IMR-90 (cell line): Measurements from ENCODE around the gene DDN. TPM values are rescaled to one million over a fixed set of nuclear protein-coding genes. Genes with fewer than 3 reads are reported as not detected.
A peak's percentile ranks its signal among the peaks of the same experiment; 100 is the strongest.

ENCODE experiments used
- ATAC-seq: fragments of 200-7000 bp; cut with Tn5 transposase; 2 replicates; pipeline ENCODE4 v1.9.1; 2020; ENCODE audit warnings: low read depth, mild to moderate bottlenecking, moderate library complexity
- BruUV-seq: library from RNA; stranded (reverse); fragments of 400-500 nt; replicated peaks from 2 replicates; lab custom pipeline; 2021; lab: Mats Ljungman, UMichigan
- CTCF ChIA-PET: fragments of 300-600 bp; formaldehyde crosslinking; extraction: SDS; loops from one replicate; lab custom pipeline; 2021; ENCODE audit warnings: antibody characterized with exemption; lab: Yijun Ruan, JAX
- POLR2A ChIA-PET: fragments of 300-600 bp; sonication (Branson Sonifier 250); formaldehyde crosslinking; loops from one replicate; lab custom pipeline; 2022; ENCODE audit warnings: antibody characterized with exemption; ENCODE audit not compliant: unreplicated experiment; lab: Charles Lee
- DNase-seq: peaks from one replicate; pipeline ENCODE4 v3.0.0; 2013
- H2AFZ ChIP-seq: replicated peaks from 2 replicates; pipeline ENCODE3; 2013; ENCODE audit warnings: low read length, mild to moderate bottlenecking; ENCODE audit not compliant: poor library complexity
- H2AK5ac ChIP-seq: 2 replicates; pipeline ENCODE4 v1.6.1; 2013; ENCODE audit warnings: low read depth, low read length, inconsistent platforms
- H2AK9ac ChIP-seq: replicated peaks from 2 replicates; pipeline ENCODE3; 2013; ENCODE audit warnings: mild to moderate bottlenecking, low read depth, low read length, moderate library complexity; ENCODE audit not compliant: poor library complexity
- H2BK120ac ChIP-seq: 2 replicates; pipeline ENCODE4 v1.6.1; 2013; ENCODE audit warnings: low read depth, low read length, inconsistent platforms
- H2BK15ac ChIP-seq: 3 replicates; pipeline ENCODE4 v1.6.1; 2013; ENCODE audit warnings: low read depth, low read length, inconsistent platforms
- H2BK20ac ChIP-seq: 2 replicates; pipeline ENCODE4 v1.6.1; 2013; ENCODE audit warnings: low read depth, mild to moderate bottlenecking, inconsistent platforms, low read length, moderate library complexity
- H2BK5ac ChIP-seq: 2 replicates; pipeline ENCODE4 v1.6.1; 2013; ENCODE audit warnings: mild to moderate bottlenecking, low read depth, low read length, inconsistent platforms; ENCODE audit not compliant: poor library complexity, severe bottlenecking
- H3K14ac ChIP-seq: replicated peaks from 2 replicates; pipeline ENCODE4 v1.6.1; 2013; ENCODE audit warnings: low read depth, low read length, inconsistent platforms
- H3K18ac ChIP-seq: 2 replicates; pipeline ENCODE4 v1.6.1; 2013; ENCODE audit warnings: low read depth, low read length, control low read depth
- H3K23ac ChIP-seq: 2 replicates; pipeline ENCODE4 v1.6.1; 2013; ENCODE audit warnings: low read depth, low read length, inconsistent platforms
- H3K27ac ChIP-seq: 2 replicates; pipeline ENCODE4 v1.5.1; 2013; ENCODE audit warnings: mild to moderate bottlenecking, control low read depth, low read length; ENCODE audit not compliant: insufficient read depth
- H3K27me3 ChIP-seq: 2 replicates; pipeline ENCODE4 v1.6.1; 2013; ENCODE audit warnings: low read length; ENCODE audit not compliant: control insufficient read depth, insufficient read depth
- H3K36me3 ChIP-seq: 2 replicates; pipeline ENCODE4 v1.6.1; 2013; ENCODE audit warnings: low read length, mixed read lengths; ENCODE audit not compliant: control insufficient read depth, insufficient read depth
- H3K4ac ChIP-seq: 2 replicates; pipeline ENCODE4 v1.6.1; 2013; ENCODE audit warnings: low read depth, low read length, inconsistent platforms
- H3K4me1 ChIP-seq: 2 replicates; pipeline ENCODE4 v1.6.1; 2013; ENCODE audit warnings: low read length, mixed read lengths; ENCODE audit not compliant: control insufficient read depth, insufficient read depth
- H3K4me2 ChIP-seq: 2 replicates; pipeline ENCODE4 v1.6.1; 2013; ENCODE audit warnings: low read depth, mild to moderate bottlenecking, control low read depth, low read length, moderate library complexity
- H3K4me3 ChIP-seq: 2 replicates; pipeline ENCODE4 v1.5.1; 2013; ENCODE audit warnings: low read depth, mild to moderate bottlenecking, control low read depth, low read length, moderate library complexity; ENCODE audit not compliant: insufficient read depth
- H3K56ac ChIP-seq: 2 replicates; pipeline ENCODE4 v1.6.1; 2013; ENCODE audit warnings: low read length, inconsistent platforms; ENCODE audit not compliant: insufficient read depth; ENCODE audit errors: extremely low read depth
- H3K79me1 ChIP-seq, 2 experiments: 2 replicates each; pipeline ENCODE4 v1.6.1; 2013; ENCODE audit warnings: low read length in 2 of 2, inconsistent platforms in 1 of 2, low read depth in 1 of 2
- H3K9ac ChIP-seq: 2 replicates; pipeline ENCODE4 v1.6.1; 2013; ENCODE audit warnings: low read depth, low read length, control low read depth
- H3K9me1 ChIP-seq: 2 replicates; pipeline ENCODE4 v1.6.1; 2013; ENCODE audit warnings: low read length, inconsistent platforms; ENCODE audit not compliant: insufficient read depth
- H3K9me3 ChIP-seq: 2 replicates; pipeline ENCODE4 v1.6.1; 2013; ENCODE audit warnings: low read length; ENCODE audit not compliant: control insufficient read depth, insufficient read depth
- H4K20me1 ChIP-seq: 2 replicates; pipeline ENCODE4 v1.6.1; 2013; ENCODE audit warnings: low read length, inconsistent platforms; ENCODE audit not compliant: insufficient read depth
- H4K5ac ChIP-seq: 2 replicates; pipeline ENCODE4 v1.6.1; 2013; ENCODE audit warnings: mild to moderate bottlenecking, low read depth, low read length, control low read depth
- H4K8ac ChIP-seq, 2 experiments: 2 replicates each; pipeline ENCODE4 v1.6.1; 2013; ENCODE audit warnings: low read depth in 2 of 2, low read length in 2 of 2, control low read depth in 1 of 2, inconsistent platforms in 1 of 2
- H4K91ac ChIP-seq: 2 replicates; pipeline ENCODE4 v1.6.1; 2013; ENCODE audit warnings: low read depth, low read length, inconsistent platforms; ENCODE audit not compliant: insufficient read depth
- BHLHE40 ChIP-seq: fragments of 150-350 bp; IDR thresholded peaks from 2 replicates; pipeline ENCODE4 v1.6.1; 2016; ENCODE audit warnings: mild to moderate bottlenecking, low read depth, low read length
- CEBPB ChIP-seq: IDR thresholded peaks from 2 replicates; pipeline ENCODE4 v1.6.1; 2012; ENCODE audit warnings: low read depth, low read length, improper control_type of control experiment
- FOS ChIP-seq: fragments of 150-350 bp; IDR thresholded peaks from 2 replicates; pipeline ENCODE4 v1.6.1; 2016; ENCODE audit warnings: low read depth, low read length
- MAFK ChIP-seq: IDR thresholded peaks from 2 replicates; pipeline ENCODE4 v1.6.1; 2012; ENCODE audit warnings: low read depth, low read length, improper control_type of control experiment
- MAZ ChIP-seq: IDR thresholded peaks from 2 replicates; pipeline ENCODE4 v1.6.1; 2012; ENCODE audit warnings: low read depth, mild to moderate bottlenecking, low read length, improper control_type of control experiment, moderate library complexity, borderline replicate concordance
- MXI1 ChIP-seq: IDR thresholded peaks from 2 replicates; pipeline ENCODE4 v1.6.1; 2012; ENCODE audit warnings: low read depth, mild to moderate bottlenecking, low read length, moderate library complexity, borderline replicate concordance
- POLR2A ChIP-seq: IDR thresholded peaks from 2 replicates; pipeline ENCODE4 v1.6.1; 2012; ENCODE audit warnings: mild to moderate bottlenecking, low read depth, low read length
- RAD21 ChIP-seq: IDR thresholded peaks from 2 replicates; pipeline ENCODE4 v1.6.1; 2012; ENCODE audit warnings: low read length, improper control_type of control experiment
- RCOR1 ChIP-seq: IDR thresholded peaks from 2 replicates; pipeline ENCODE4 v1.6.1; 2012; ENCODE audit warnings: mild to moderate bottlenecking, low read length, improper control_type of control experiment; ENCODE audit not compliant: insufficient replicate concordance
- RFX5 ChIP-seq: IDR thresholded peaks from 2 replicates; pipeline ENCODE4 v1.8.0; 2012; ENCODE audit warnings: low read depth, mild to moderate bottlenecking, low read length, moderate library complexity
- SMC3 ChIP-seq: fragments of 150-350 bp; IDR thresholded peaks from 2 replicates; pipeline ENCODE4 v1.6.1; 2016; ENCODE audit warnings: low read depth, mild to moderate bottlenecking, antibody characterized with exemption, low read length, moderate library complexity
- WGBS, 2 experiments: methylation state at CpG; one replicate each; pipeline versions ENCODE4 v1.1.5 to v1.1.7; 2013; ENCODE audit warnings: missing lambda C conversion rate in 2 of 2; ENCODE audit not compliant: insufficient read length in 1 of 2; ENCODE audit errors: extremely low coverage in 2 of 2; 5-methylcytosine and 5-hydroxymethylcytosine counted together
- dilution Hi-C: fragments of 300-500 bp; cut with HindIII; formaldehyde crosslinking; loops from one replicate; pipeline ENCODE4 v1.14.3; 2018; ENCODE audit warnings: low sequenced_read_pairs; ENCODE audit not compliant: unreplicated experiment
- in situ Hi-C: fragments of 300-500 bp; cut with MboI; formaldehyde crosslinking; loops from 3 replicates; pipeline ENCODE4 v1.14.3; 2019; ENCODE audit warnings: low sequenced_read_pairs, inconsistent platforms, mixed read lengths
- intact Hi-C: fragments of 100-400 bp; cut with micrococcal nuclease; formaldehyde crosslinking; loops from 2 replicates; pipeline ENCODE4 v1.10.0; 2022
- polyA plus RNA-seq, 3 experiments: library from polyadenylated mRNA; depleted of rRNA; stranded (reverse); fragments of >200 nt; gene quantifications; 2 replicates each; pipeline ENCODE4 v1.2.3, GENCODE V29; 2012; ENCODE audit warnings: low replicate concordance in 1 of 3
- total RNA-seq: library from RNA; depleted of rRNA; stranded (reverse); fragments of >200 nt; gene quantifications from 2 replicates; pipeline ENCODE4 v1.2.3, GENCODE V29; 2012
- TF ChIP-seq, protein P1 (sequence below): fragments of 150-350 bp; IDR thresholded peaks from 2 replicates; pipeline ENCODE4 v1.6.1; 2017; ENCODE audit warnings: mild to moderate bottlenecking, antibody characterized with exemption, low read length, low read depth
- TF ChIP-seq, protein P2 (sequence below): conservative IDR thresholded peaks from 2 replicates; pipeline ENCODE4 v1.5.1; 2012; ENCODE audit warnings: mild to moderate bottlenecking, low read depth, low read length, improper control_type of control experiment
- TF ChIP-seq, protein P3 (sequence below): fragments of 150-350 bp; IDR thresholded peaks from 2 replicates; pipeline ENCODE4 v1.6.1; 2016; ENCODE audit warnings: low read depth, mild to moderate bottlenecking, low read length, moderate library complexity, borderline replicate concordance

The DDN gene
- total and polyA plus RNA-seq, 2 of the 4 experiments (the other 2 are of a cell fraction): 0.18 to 0.21 TPM

DNA sequence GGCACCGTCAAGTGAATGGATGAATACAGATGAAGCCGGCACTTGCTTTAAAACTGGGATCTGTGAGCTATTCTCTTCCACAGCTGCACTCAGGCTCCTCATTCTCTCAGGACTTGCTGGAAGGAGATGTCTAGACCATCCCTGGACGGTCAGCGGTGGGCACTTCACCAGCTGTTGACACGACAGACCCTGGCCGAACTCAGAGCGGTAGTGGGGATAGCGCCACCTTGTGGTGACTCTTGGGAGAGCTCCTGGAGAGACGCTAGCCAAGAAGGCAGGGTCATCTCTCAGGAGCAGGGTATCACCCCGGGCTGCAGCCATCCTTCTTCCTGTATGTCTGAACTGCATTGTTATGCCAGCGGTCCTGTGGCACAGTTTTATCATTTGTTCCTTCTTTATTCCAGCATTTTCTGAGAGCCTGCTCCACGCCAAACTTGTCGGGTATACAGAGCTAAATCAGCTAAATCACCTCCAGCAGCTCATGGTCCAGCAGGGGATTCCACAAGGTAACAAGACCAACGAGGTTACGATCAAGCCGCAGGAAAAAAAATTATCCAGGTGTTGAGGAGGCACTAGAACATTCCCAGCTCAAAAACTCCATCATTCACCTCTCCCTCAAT, 11.0 kb downstream of the DDN start:
- peak; percentile 37 for DNase-seq
- ATAC-seq: peak; percentile 79
- CTCF ChIA-PET: interaction anchor here (0.5 to 2.4 kb wide), 12 partner anchors 8 to 657 kb away, joined by 3 to 17 read pairs (median 6); partner anchors contain the start of genes DDX23 and WNT1
- no peak overlapping the region for H4K8ac ChIP-seq
- H4K5ac ChIP-seq: no peak overlapping the region
- H3K27ac ChIP-seq: no peak overlapping the region
- no peak overlapping the region for H3K18ac ChIP-seq
- H3K79me1 ChIP-seq: no peaks in the 10 kb centered on the region
- H3K27me3 ChIP-seq: peaks cover 77% of the 10 kb centered on the region
- no peak overlapping the region for H2BK15ac ChIP-seq
- H3K14ac ChIP-seq: no peak overlapping the region
- H3K9ac ChIP-seq: no peak overlapping the region
- H4K91ac ChIP-seq: no peak overlapping the region
- WGBS, 2 experiments: 27% methylated on average over 6 of the region's 16 CpGs; no CpG with 5 or more reads in 1 of the 2 experiments
- no peak overlapping the region for H3K4me3 ChIP-seq
- TF ChIP-seq SMC3: peak; percentile 55
- TF ChIP-seq, protein P1, sequence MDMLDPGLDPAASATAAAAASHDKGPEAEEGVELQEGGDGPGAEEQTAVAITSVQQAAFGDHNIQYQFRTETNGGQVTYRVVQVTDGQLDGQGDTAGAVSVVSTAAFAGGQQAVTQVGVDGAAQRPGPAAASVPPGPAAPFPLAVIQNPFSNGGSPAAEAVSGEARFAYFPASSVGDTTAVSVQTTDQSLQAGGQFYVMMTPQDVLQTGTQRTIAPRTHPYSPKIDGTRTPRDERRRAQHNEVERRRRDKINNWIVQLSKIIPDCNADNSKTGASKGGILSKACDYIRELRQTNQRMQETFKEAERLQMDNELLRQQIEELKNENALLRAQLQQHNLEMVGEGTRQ: no peak
- no peak for TF ChIP-seq RFX5
- TF ChIP-seq POLR2A: no peak
- TF ChIP-seq, protein P2, sequence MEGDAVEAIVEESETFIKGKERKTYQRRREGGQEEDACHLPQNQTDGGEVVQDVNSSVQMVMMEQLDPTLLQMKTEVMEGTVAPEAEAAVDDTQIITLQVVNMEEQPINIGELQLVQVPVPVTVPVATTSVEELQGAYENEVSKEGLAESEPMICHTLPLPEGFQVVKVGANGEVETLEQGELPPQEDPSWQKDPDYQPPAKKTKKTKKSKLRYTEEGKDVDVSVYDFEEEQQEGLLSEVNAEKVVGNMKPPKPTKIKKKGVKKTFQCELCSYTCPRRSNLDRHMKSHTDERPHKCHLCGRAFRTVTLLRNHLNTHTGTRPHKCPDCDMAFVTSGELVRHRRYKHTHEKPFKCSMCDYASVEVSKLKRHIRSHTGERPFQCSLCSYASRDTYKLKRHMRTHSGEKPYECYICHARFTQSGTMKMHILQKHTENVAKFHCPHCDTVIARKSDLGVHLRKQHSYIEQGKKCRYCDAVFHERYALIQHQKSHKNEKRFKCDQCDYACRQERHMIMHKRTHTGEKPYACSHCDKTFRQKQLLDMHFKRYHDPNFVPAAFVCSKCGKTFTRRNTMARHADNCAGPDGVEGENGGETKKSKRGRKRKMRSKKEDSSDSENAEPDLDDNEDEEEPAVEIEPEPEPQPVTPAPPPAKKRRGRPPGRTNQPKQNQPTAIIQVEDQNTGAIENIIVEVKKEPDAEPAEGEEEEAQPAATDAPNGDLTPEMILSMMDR: peak; percentile 70
- TF ChIP-seq, protein P3, sequence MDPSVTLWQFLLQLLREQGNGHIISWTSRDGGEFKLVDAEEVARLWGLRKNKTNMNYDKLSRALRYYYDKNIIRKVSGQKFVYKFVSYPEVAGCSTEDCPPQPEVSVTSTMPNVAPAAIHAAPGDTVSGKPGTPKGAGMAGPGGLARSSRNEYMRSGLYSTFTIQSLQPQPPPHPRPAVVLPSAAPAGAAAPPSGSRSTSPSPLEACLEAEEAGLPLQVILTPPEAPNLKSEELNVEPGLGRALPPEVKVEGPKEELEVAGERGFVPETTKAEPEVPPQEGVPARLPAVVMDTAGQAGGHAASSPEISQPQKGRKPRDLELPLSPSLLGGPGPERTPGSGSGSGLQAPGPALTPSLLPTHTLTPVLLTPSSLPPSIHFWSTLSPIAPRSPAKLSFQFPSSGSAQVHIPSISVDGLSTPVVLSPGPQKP: no peak
- no peak for TF ChIP-seq FOS
- peak; percentile 53 for TF ChIP-seq RAD21
- TF ChIP-seq MAFK: no peak
- no peak for TF ChIP-seq BHLHE40
- no peak for TF ChIP-seq MXI1
- TF ChIP-seq CEBPB: no peak
- no peak for TF ChIP-seq MAZ
- TF ChIP-seq RCOR1: no peak
- no peak overlapping the region for H3K4me2 ChIP-seq
- H3K4ac ChIP-seq: no peak overlapping the region
- no peaks in the 10 kb centered on the region for H4K20me1 ChIP-seq
- no peak overlapping the region for H2BK20ac ChIP-seq
- peak overlapping the region; percentile 24 for H2AFZ ChIP-seq
- dilution Hi-C loops (no loop called here), in situ Hi-C loops (no loop called here), intact Hi-C loops (no loop called here)
- H3K9me1 ChIP-seq: no peaks in the 10 kb centered on the region; the same call in 1 of the 2 replicates
- H3K36me3 ChIP-seq: no peaks in the 10 kb centered on the region
- no peak overlapping the region for H2BK120ac ChIP-seq
- H2BK5ac ChIP-seq: no peak overlapping the region
- no peaks in the 10 kb centered on the region for H3K4me1 ChIP-seq
- peak overlapping the region; percentile 74 for H2AK9ac ChIP-seq
- POLR2A ChIA-PET: no interaction called here
- H3K9me3 ChIP-seq: no peaks in the 10 kb centered on the region
- H3K56ac ChIP-seq: no peak overlapping the region
- no peak overlapping the region for H3K23ac ChIP-seq
- no peak overlapping the region for H2AK5ac ChIP-seq
- BruUV-seq: no TSS peak
